HG03025 (cell line): ENCODE data around the gene PRSS8.
"Not testable (repeated sequence)": the region's sequence is repeated elsewhere in the genome, so short reads cannot be mapped to it uniquely, and the experiment has no call there.

Experiments used
- ATAC-seq: cut with Tn5 transposase; IDR thresholded peaks from one replicate; pipeline ENCODE4 v1.9.1; 2021; ENCODE audit warnings: mild to moderate bottlenecking, moderate library complexity; ENCODE audit not compliant: unreplicated experiment, low FRiP score

The PRSS8 gene

DNA sequence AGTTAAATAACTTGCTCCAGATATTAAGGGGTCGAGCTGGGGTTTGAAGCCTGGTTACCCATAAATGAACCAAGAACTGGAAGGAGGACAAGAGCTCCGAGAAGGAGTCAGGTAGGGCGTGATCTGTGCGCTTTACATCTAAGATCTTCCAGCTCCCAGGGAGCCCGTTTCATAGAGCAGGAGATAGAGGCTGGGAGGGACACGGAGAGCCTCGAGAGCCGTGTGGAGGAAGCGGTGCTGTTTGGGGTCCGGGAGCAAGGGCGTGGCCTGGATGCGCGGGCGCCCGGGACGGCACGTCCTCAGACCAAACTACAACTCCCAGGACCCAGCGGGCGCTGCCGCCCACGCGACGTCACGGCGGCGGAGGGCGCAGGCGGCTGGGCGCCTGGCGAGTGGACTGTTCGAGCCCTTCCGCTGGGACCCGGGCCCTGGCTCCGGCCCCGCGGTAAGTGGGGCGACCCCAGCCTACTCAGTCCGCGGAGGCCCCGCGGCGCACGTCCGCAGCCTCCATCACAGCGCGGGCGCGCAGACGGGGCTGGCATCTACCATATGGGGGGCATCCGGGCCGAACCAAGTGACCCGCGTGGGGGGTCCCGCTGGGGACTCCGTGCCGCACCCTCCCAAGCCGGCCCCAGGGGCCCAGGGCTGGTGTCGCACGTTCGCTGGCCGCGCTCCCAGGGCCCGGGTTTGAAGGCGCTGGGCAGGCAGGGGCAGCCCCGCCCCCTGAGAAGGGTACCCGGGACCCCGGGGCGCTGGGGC, 27.3 kb downstream of the PRSS8 start, which contains the start of gene BCKDK:
BCKDK (plus strand) TSS at position 352 of the 759 bp plus-strand sequence. CDS start 838 bp downstream, outside the sequence.
- ATAC-seq: no peak

DNA sequence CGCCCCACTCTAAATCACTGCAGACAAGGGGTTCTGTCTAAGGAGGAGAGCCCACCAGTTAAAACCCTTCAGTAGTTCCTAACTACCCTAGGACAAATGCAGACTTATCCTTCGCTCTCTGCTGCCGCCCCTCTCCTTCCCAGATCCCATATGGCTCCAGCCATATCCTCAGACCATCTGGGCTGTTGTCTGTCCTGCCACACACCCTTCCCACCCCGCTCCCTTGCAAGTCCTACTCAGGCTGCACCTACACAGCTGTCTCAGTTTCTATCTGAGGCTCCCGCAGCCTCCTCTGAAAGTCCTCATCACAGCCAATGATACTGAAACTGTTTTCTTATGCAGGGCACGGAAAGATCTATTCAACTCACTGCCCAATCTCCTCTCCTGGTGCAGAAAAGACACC, 28.1 kb downstream of the PRSS8 start:
- ATAC-seq: no peak

DNA sequence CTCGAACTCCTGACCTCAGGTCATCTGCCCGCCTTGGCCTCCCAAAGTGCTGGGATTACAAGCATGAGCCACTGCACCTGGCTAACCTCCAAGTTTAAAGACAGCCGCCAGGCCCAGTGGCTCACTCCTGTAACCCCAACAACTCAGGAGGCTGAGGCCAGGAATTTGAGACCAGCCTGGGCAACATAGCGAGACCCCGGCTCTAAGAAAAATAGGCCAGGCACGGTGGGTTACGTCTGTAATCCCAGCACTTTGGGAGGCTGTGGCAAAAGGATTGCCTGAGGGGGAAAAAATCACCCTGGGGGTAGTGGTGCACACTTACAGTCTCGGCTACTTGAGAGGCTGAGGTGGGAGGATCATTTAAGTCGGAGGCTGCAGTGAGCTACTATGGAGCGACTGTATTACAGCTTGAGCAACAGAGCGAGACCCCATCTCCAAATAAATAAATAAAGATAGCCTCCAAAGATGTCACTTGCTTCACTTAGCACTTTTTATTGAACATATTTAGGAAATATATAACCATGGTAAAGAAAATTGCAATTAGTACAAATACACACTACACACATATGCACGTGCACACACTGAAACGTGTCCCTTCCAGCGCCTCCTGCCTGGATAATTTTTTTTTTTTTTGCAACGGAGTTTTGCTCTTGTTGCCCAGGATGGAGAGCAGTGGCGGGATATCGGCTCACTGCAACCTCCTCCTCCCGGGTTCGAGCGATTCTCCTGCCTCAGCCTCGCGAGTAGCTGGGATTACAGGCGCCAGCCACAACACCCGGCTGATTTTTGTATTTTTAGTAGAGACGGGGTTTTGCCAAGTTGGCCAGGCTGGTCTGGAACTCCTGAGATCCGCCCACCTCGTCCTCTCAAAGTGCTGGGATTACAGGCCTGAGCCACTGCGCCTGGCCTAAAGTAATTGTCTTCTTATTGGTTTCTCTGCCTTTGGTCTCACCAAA, 28.7 kb downstream of the PRSS8 start:
- ATAC-seq: no peak

DNA sequence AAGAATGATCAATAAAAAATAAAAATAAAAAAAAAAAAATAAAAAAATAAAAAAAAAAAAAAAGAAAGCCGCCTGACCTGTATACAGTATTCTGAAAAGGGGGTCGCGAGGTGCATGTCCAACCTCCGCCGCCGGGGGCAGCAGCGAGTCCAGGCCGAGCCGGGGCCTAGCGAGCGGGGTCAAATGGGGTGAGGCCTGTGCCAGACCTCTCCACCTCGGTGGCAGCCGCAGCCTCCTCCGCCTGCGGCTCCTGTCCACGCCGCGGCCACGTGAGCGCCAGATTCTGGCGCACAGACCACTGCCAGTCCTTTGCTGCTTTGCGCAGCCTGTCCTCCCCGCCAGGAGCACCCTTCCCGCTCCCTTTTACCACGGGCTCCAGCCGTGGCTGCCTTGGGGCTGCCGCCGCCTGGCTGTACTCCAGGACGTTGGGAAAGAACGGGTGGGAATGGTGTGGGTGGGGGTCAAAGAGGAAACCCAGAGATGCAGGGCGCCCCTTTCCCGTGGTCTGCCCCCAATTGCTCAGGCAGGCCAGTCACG, 29.8 kb downstream of the PRSS8 start:
- no peak for ATAC-seq

DNA sequence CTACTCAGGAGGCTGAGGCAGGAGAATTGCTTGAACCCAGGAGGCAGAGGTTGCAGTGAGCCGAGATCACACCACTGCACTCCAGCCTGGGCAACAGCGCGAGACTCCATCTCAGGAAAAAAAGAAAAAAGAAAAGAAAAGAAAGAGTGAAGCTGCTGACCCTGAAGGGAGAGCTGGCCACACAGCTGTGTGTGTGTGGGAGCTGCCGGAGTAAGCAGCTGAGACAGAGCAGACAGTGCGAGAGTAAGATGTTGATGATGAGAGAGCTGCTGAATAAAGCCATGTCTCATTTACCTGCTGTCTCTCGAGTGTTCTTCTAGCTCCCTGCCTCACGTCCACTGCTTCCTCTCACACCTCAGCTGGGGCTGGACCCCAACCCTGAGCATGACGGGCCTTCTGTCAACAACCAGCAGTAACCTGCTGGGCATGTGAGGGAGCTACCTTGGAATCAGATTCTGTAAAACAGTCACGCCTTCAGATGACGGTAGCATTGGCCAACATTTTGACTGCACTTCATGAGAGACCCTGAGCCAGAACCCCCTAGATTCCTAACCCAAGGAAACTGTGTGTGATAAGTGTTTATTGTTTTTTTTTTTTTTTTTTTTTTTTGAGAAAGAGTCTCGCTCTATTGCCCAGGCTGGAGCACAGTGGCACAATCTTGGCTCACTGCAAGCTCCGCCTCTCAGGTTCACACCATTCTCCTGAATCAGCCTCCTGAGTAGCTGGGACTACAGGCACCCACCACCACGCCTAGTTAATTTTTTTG, 34.5 kb downstream of the PRSS8 start:
- ATAC-seq: not testable (repeated sequence)

DNA sequence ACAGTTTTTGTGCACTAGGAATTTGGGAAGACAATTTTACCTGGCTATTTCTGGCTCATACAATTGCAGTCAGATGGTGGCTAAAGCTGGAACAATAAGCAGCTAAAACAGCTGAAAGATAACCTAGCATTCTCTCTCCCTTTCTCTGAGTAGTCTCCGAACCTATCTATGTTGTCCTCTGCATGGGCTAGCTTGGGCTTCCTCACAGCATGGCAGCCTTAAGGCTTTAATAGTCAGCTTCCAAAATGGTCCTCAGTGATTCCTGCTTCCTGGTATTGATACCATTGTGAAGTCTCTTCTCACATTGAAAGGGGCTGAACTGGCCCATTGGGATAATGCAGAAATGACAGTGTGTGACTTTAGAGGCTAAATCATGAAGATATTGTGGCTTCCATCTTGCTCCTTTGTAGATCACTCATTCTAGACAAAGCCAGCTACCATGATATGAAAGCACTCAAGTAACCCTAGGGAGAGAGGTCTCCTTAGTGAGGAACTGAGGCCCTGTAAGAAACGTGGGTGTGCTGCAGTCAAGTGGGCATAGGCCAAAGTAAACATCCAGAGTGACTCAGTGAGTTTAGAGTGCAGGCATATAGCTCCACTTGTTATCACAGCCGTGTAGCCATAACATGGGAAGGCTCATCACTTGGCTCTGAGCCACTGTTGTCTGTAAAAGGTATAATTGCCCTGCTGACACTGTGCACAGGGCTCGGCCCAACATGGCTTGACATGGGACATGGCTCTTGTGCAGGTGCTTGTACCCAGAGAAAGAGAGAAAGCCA, 35.5 kb downstream of the PRSS8 start:
- no peak for ATAC-seq

DNA sequence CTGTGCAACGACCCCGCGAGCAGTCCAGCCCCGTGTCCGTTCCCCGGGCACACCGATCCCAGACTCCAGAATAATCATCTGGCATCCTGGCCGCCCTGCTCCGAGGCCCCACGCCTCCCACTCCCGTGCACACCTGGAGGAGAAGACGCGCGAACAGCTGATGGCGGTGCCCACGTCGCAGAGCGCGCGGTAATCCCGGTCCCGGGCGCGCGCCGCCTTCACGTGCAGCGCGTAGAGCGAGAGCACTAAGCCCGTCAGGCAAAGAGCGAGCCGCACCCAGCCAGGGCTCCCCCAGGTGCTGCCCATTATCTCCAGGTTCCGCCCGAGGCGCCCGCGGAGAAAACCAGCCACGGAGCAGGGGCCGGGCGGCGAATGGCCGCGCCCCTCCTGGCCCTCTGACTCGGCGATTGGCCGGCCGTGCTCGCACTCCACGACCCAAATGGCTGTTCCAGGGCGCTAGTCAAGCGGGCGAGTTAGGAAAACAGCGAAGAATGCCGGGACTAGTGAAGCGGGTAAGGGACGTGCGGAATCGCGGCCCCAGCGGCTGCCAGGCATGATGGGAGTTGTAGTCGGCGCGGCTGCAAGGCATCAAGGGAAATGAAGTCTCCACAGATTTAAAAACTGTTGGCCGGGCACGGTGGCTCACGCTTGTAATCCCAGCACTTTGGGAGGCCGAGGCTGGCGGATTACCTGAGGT, 41.0 kb downstream of the PRSS8 start, which contains the start of gene VKORC1:
VKORC1 (minus strand) TSS at position 374 of the 697 bp plus-strand sequence; CDS start at position 306, 68 bp downstream.
- ATAC-seq: peak; percentile 76

DNA sequence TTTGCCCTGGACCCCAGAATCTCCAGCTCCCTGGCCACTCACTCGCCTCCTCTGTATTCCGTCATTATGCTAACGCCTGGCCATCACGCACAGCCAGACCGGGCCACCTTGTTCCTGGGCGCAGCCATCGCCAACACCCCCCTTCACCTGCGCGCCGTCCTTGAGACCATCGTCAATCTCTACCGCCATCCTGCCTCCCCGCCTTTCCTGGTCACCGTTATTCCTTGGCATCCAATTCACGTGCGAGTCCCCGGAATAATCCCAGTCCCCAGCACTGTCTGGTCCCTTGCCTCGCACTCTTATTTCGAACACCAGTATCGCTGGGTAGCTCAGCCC, 41.5 kb downstream of the PRSS8 start:
- ATAC-seq: no peak

DNA sequence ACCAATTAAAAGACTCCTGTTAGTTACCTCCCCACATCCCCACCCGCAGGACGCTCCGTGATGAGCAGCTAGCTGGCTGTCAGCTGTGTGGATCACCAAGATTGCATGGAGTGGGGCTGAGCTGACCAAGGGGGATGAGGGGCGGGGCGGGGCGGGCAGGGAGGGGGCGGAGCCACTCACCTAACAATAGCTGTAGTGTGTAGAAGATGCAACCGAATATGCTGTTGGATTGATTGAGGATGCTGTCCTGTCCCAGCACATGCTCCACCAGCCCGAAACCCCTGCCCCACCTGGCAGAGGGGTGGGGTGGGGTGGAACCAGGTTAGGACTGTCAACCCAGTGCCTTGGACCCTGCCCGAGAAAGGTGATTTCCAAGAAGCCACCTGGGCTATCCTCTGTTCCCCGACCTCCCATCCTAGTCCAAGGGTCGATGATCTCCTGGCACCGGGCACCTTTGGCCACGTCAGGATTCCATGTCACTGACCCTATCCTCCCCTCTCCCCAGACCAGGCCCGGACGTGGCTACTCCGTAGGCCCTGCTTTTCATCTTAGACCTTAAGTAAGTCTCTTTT, 42.3 kb downstream of the PRSS8 start:
- ATAC-seq: no peak

DNA sequence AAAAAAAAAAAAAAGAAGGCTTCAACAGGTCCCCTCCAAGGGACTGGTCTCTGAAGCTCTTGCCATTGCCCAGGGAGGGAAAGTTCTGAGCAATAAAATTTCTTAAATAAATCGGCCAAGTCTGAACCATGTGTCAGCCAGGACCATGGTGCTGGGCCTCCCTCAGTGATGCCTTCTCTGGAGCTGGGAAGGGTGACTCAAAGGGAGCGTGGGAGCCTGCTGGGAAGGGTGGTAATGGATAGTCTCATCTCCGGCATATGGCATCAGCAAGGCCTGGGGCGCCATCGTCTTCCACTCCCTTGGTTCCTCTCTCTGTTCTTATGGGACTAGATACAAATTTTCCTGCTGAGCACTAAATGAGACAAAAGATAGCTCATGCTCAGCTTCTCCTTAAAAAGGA, 43.2 kb downstream of the PRSS8 start:
- ATAC-seq: no peak

DNA sequence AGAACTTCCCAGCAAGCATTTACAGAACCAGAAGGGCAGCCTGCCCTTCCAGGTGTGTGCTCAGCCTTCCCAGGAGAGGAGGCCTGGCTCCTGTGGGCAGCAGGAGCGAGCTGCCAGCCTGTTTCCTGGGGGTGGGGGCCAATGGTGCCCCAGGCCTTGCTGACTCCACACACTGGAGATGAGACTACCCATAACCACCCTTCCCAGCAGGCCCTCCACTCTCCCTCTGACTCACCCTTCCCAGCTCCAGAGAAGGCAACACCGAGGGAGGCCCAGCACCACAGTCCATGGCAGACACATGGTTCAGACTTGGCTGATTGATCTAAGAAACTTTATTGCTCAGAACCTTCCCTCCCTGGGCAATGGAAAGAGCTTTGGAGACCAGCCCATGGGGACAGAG, 45.0 kb downstream of the PRSS8 start:
- no peak for ATAC-seq

DNA sequence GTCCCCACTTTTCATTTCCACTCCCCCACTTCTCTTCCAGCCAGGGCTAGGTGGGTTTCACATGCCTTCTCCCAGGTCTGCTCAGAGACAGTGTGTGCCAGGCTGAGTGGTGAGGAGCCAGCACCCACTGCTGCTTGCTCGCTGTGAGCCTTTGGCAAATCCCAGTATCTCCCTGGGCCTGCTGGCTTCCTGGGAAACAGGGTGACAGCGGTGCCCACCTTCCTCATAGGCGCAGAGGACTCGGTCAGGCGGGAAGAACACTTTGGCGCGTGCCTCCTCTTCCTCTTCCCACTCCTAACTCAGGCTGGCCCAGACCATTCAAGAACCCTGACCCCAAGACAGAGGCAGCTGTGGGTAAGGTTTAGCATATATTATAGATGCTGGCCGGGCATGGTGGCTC, 46.3 kb downstream of the PRSS8 start:
- no peak for ATAC-seq

DNA sequence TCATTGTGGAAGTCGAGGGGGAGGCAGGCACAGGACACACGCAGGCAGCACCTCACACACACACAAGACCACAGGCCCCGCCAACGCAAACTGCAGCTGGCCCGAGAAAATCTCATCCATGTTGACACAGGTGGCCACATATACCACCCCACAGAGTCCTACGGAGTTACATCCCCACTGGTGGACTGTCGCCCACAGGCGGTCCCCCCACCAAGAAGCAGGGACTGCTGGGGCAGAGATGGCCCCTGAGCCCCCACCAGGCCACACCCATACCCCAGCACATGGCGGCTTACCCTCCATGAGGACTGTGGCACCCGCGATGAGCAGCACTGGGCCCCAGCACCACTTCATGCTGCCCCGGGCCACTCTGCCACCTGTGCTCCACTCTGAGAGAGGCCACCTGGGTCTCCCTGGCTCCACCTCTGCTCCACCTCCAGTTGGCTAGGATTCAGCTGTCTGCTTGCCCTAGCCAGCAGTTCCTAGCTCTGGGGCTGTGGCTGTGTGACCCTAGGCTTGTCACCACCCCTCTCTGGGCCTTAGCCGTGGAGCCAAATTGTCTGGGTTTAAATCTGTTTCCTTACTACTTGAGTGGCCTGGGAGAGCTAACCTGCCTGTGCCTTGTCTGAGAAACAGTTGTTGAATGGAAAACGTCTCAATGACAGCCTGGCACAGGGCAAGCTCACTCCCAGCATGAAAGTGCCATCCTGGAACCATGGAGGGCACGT, 46.9 kb downstream of the PRSS8 start, which contains the start of gene PRSS53:
PRSS53 (minus strand) TSS at position 485 of the 725 bp plus-strand sequence; CDS start at position 351, 134 bp downstream.
- ATAC-seq: no peak

DNA sequence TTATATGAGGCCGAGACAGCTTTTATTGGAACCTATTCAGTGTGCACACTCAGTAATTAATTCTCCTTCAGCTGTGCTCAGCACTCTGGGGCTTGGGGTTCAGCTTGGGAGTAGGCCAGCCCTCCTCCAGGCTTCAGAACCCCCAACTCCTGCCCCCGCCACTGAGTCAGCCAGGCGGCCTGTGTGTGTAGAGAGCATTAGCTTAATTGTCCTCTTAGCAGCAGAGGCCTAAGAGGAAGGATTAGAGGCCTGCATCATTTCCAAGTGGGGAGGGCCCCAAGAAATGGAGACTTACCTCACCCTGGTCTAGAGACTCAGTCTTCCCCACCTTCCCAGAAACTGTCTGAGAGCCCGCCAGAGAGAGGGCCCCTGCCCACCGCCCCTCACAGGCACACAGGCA, 47.6 kb downstream of the PRSS8 start:
- no peak for ATAC-seq

DNA sequence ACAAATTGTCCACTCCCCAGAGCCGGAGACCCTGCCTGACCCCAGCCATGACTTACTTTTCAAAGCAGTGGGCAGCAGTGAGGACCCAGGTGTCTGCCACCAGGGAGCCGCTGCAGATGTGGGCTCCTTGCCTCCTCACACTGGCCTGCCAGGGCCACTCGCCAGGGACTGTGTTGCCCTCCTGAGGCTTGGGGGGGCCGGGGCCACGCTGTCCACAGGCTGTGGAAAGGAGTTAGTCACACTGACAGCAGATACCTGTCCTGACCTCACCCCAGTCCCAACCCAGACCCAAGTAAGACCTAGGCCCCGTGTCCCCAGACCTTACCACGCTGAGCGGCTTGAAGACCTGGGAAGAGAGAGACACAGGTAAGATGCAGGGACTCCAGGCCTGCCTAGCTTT, 48.0 kb downstream of the PRSS8 start:
- ATAC-seq: no peak

DNA sequence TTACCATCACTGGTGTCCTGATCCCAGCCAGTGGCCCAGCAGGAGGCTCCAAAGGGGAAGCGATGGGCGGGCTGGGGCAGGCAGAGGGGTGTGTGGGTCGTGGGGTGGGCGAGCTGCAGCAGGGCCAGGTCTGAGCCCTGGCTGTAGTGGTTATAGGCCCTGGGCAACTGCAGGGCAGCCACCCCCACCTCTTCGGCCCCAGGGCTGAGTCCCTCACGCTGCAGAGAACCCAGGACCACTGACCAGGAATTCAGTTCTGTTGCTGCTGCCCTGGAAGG, 49.0 kb downstream of the PRSS8 start:
- no peak for ATAC-seq

DNA sequence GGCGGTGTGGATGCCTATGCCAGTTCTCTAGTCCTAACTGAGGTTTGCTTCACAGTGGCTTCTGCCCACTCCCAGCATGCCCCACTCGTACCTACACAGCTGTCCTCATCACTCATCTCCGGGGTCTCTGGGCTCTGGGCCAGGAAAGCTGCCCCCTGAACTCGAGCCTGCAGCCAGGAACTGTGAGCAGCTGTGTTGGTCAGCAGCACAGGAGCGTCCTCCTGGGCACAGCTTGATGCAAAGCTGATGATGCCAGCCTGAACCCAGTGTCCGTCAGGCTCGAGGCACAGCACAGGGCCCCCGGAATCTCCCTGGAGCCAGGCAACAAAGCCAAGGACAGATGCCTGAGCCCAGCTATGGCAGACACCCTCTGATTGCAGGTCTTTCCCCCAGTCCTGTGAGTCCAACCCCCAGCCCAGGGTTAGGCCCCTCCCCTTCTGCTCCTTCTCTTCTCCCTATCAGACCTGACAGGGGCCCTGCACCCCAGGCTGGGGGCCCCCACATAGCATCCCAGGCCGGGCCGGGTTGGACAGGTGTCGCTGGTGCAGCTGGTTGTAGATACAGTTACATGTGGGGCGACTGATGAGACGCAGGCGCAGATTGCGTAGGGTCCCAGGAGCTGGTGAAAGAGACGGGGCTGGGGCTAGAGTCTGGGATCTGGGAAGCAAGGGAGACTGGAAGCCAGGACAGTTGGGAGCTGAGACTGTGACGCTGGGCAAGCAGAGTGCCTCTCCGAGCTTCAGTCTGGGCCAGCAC, 49.5 kb downstream of the PRSS8 start:
- no peak for ATAC-seq

DNA sequence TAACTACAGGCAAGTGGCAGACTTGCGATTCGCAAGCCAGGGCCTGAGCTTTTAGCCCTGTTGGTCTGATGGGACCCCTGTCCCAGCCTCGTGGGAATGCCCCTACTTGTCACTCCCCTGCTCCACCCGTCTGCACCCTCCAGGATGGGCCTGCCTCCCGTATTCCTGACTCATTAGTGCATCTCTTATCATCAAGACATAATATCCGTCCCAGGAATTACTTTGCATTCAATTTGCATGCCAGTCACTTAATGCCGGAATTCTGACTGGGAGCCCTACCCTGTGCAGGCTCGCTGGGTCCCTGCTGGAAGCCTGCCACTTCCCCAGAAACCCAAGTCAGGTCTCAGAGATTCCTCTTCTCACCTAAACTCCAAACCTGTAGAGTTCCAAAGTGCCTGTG, 50.1 kb downstream of the PRSS8 start:
- ATAC-seq: no peak
